ENCODE data around the gene PIK3R5. TPM values are rescaled to one million over a fixed set of nuclear protein-coding genes. Genes with fewer than 3 reads are reported as not detected.

Gene PIK3R5
- polyA plus RNA-seq, 1 donor (not counting 4 experiments of a cell fraction or from before 2014, with no cell fraction given), result not detected

DNA sequence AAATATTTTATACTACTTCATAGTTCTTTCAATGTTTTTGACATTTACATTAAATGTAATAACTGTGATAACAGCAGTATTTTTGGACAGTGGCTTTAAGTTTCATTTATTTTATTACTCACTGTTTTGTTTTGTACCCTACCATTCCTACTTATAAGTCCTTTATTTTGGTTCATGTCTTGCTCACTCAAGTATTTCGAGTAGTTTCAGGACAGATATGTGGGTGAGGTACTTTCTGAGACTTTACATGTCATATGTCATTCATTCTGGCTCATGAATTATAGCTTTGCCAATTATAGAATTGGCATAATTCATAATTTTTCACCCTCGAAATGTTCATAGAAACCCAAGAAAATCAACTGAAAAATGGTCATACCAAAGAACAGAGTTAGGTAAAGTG, 44.4 kb downstream of the PIK3R5 start:
- Histone ChIP-seq H3K27ac (ENCODE audit: control insufficient read depth, insufficient read depth, low read length) (no peak overlapping the region), H3K9me3 (ENCODE audit: control insufficient read depth, low read depth, low read length) (peaks cover 3% of the 10 kb centered on the region), H3K4me3 (ENCODE audit: control insufficient read depth in 2 of 3, extremely low read depth in 1 of 3, insufficient read depth in 2 of 3, low read depth in 1 of 3, low read length in 3 of 3) (no peak overlapping the region), H3K79me2 (ENCODE audit: control insufficient read depth, insufficient read depth, low read length) (no peaks in the 10 kb centered on the region), H3K9ac (ENCODE audit: control insufficient read depth, extremely low read depth, insufficient read depth, low read length) (no peak overlapping the region), H2AFZ (ENCODE audit: control insufficient read depth, low read length) (no peak overlapping the region), H3K4me1 (ENCODE audit: control insufficient read depth, extremely low read depth, insufficient read depth, low read length) (peaks cover 13% of the 10 kb centered on the region), H3K9me1 (ENCODE audit: control insufficient read depth, extremely low read depth, insufficient read depth, low read length) (no peaks in the 10 kb centered on the region), H3K27me3 (ENCODE audit: control insufficient read depth, extremely low read depth, insufficient read depth, low read length) (no peaks in the 10 kb centered on the region), H3K4me2 (ENCODE audit: control insufficient read depth, extremely low read depth, insufficient read depth, low read depth, low read length) (no peak overlapping the region), H4K20me1 (ENCODE audit: control insufficient read depth, extremely low read depth, insufficient read depth, low read length) (no peaks in the 10 kb centered on the region), H3K36me3 (ENCODE audit: control insufficient read depth in 2 of 2, extremely low read depth in 1 of 2, insufficient read depth in 2 of 2, low read length in 2 of 2) (no peaks in the 10 kb centered on the region)
- FAIRE-seq (no peak), DNase-seq (ENCODE audit: low read depth, low spot score) (no peak)
- dilution Hi-C loops (cut with MboI; ENCODE audit: extremely low pct_ligation_motif_present, low sequenced_read_pairs), result no loop called here
- TF ChIP-seq EZH2 (IDR thresholded peaks at IDR 0.05; ENCODE audit: low read length), result no peak
- TF ChIP-seq, protein P1, sequence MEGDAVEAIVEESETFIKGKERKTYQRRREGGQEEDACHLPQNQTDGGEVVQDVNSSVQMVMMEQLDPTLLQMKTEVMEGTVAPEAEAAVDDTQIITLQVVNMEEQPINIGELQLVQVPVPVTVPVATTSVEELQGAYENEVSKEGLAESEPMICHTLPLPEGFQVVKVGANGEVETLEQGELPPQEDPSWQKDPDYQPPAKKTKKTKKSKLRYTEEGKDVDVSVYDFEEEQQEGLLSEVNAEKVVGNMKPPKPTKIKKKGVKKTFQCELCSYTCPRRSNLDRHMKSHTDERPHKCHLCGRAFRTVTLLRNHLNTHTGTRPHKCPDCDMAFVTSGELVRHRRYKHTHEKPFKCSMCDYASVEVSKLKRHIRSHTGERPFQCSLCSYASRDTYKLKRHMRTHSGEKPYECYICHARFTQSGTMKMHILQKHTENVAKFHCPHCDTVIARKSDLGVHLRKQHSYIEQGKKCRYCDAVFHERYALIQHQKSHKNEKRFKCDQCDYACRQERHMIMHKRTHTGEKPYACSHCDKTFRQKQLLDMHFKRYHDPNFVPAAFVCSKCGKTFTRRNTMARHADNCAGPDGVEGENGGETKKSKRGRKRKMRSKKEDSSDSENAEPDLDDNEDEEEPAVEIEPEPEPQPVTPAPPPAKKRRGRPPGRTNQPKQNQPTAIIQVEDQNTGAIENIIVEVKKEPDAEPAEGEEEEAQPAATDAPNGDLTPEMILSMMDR (optimal IDR thresholded peaks at IDR 0.05 in 1 of 3, IDR thresholded peaks at IDR 0.05 in 1 of 3, conservative IDR thresholded peaks at IDR 0.05 in 1 of 3; ENCODE audit: extremely low read depth in 1 of 3, insufficient read depth in 2 of 3, low read length in 3 of 3), result no peak

DNA sequence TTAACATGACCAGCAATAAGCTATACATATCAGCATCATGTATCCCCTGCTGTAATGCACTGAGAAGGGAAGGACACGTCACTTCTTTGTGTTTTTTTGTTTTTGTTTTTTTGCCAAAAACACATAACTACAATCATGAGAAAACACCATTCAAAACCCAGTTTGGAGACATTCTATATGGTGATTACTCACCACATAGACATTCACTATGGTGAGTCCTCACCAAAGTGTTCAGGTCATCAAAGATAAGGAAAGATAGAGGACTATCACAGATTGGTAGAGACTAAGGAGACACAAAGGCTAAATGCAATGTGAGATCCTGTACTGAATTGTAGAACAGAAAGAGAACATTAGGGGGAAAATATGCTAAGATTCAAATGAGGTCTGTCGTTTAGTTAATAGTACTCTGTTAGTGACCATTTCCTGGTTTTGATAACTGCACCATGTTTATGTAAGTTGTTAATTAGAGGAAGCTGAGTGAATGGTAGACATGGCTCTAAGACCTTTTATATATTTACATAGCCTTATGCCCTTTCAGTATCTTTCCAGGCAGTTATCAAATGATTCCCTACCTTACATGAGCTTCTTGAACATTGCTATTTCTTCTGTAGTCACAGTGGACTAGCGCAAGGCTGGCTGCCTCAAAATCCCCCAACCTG, 46.6 kb downstream of the PIK3R5 start:
- TF ChIP-seq EZH2 (IDR thresholded peaks at IDR 0.05; ENCODE audit: low read length), result no peak
- Histone ChIP-seq H3K4me3 (ENCODE audit: control insufficient read depth in 2 of 3, extremely low read depth in 1 of 3, insufficient read depth in 2 of 3, low read depth in 1 of 3, low read length in 3 of 3) (no peak overlapping the region), H3K36me3 (ENCODE audit: control insufficient read depth in 2 of 2, extremely low read depth in 1 of 2, insufficient read depth in 2 of 2, low read length in 2 of 2) (no peaks in the 10 kb centered on the region), H4K20me1 (ENCODE audit: control insufficient read depth, extremely low read depth, insufficient read depth, low read length) (no peaks in the 10 kb centered on the region), H3K27me3 (ENCODE audit: control insufficient read depth, extremely low read depth, insufficient read depth, low read length) (no peaks in the 10 kb centered on the region), H3K4me1 (ENCODE audit: control insufficient read depth, extremely low read depth, insufficient read depth, low read length) (peaks cover 20% of the 10 kb centered on the region), H2AFZ (ENCODE audit: control insufficient read depth, low read length) (no peak overlapping the region), H3K27ac (ENCODE audit: control insufficient read depth, insufficient read depth, low read length) (no peak overlapping the region), H3K9me3 (ENCODE audit: control insufficient read depth, low read depth, low read length) (no peaks in the 10 kb centered on the region), H3K4me2 (ENCODE audit: control insufficient read depth, extremely low read depth, insufficient read depth, low read depth, low read length) (no peak overlapping the region), H3K9me1 (ENCODE audit: control insufficient read depth, extremely low read depth, insufficient read depth, low read length) (no peaks in the 10 kb centered on the region), H3K9ac (ENCODE audit: control insufficient read depth, extremely low read depth, insufficient read depth, low read length) (no peak overlapping the region), H3K79me2 (ENCODE audit: control insufficient read depth, insufficient read depth, low read length) (no peaks in the 10 kb centered on the region)
- dilution Hi-C loops (cut with MboI; ENCODE audit: extremely low pct_ligation_motif_present, low sequenced_read_pairs), result no loop called here
- no peak for DNase-seq (ENCODE audit: low read depth, low spot score)
- FAIRE-seq, result peak; percentile 44

DNA sequence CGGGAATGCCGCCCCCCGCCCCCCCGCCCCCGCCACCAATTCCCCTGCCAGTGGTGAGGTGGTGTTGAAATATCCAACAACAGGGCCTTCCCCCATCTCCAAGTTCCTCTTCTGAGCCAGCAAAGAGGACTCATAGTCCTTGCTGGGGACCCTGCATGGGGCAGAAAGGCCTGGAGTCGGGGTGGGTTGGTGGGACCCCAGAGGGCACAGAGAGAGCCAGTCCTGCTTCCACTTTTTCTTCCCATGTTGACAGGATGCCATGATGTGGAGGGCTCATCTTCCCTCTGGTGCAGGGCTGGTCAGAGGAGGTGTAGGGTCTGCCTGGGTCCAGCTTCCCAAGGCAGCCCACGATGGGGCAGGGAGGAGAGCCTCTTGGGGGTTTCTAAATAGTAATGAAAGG, 49.0 kb downstream of the PIK3R5 start:
- Histone ChIP-seq H3K4me2 (ENCODE audit: control insufficient read depth, extremely low read depth, insufficient read depth, low read depth, low read length) (no peak overlapping the region), H3K79me2 (ENCODE audit: control insufficient read depth, insufficient read depth, low read length) (no peaks in the 10 kb centered on the region), H4K20me1 (ENCODE audit: control insufficient read depth, extremely low read depth, insufficient read depth, low read length) (no peaks in the 10 kb centered on the region), H3K36me3 (ENCODE audit: control insufficient read depth in 2 of 2, extremely low read depth in 1 of 2, insufficient read depth in 2 of 2, low read length in 2 of 2) (no peaks in the 10 kb centered on the region), H3K9me3 (ENCODE audit: control insufficient read depth, low read depth, low read length) (no peaks in the 10 kb centered on the region), H3K27ac (ENCODE audit: control insufficient read depth, insufficient read depth, low read length) (no peak overlapping the region), H2AFZ (ENCODE audit: control insufficient read depth, low read length) (no peak overlapping the region), H3K4me1 (ENCODE audit: control insufficient read depth, extremely low read depth, insufficient read depth, low read length) (peaks cover 11% of the 10 kb centered on the region), H3K9ac (ENCODE audit: control insufficient read depth, extremely low read depth, insufficient read depth, low read length) (no peak overlapping the region), H3K27me3 (ENCODE audit: control insufficient read depth, extremely low read depth, insufficient read depth, low read length) (no peaks in the 10 kb centered on the region), H3K9me1 (ENCODE audit: control insufficient read depth, extremely low read depth, insufficient read depth, low read length) (no peaks in the 10 kb centered on the region), H3K4me3 (ENCODE audit: control insufficient read depth in 2 of 3, extremely low read depth in 1 of 3, insufficient read depth in 2 of 3, low read depth in 1 of 3, low read length in 3 of 3) (no peak overlapping the region)
- no peak for FAIRE-seq
- no peak for TF ChIP-seq EZH2 (IDR thresholded peaks at IDR 0.05; ENCODE audit: low read length)
- TF ChIP-seq, protein P1 (optimal IDR thresholded peaks at IDR 0.05 in 1 of 3, IDR thresholded peaks at IDR 0.05 in 1 of 3, conservative IDR thresholded peaks at IDR 0.05 in 1 of 3; ENCODE audit: extremely low read depth in 1 of 3, insufficient read depth in 2 of 3, low read length in 3 of 3), result no peak
- dilution Hi-C loops (cut with MboI; ENCODE audit: extremely low pct_ligation_motif_present, low sequenced_read_pairs), result no loop called here
- DNase-seq (ENCODE audit: low read depth, low spot score), result no peak
